GM12878 (cell line): ENCODE measurements around the gene TUBGCP2. TPM values are rescaled to one million over a fixed set of nuclear protein-coding genes. Genes with fewer than 3 reads are reported as not detected.
A peak's percentile ranks its signal among the peaks of the same experiment; 100 is the strongest.

ENCODE experiments used
- ATAC-seq: fragments of 200-7000 bp; cut with Tn5 transposase; 3 replicates; pipeline ENCODE4 v1.9.1; 2020; ENCODE audit warnings: mild to moderate bottlenecking, moderate library complexity
- BruUV-seq: library from RNA; stranded (reverse); fragments of 400-500 nt; replicated peaks from 2 replicates; lab custom pipeline; 2021; lab: Mats Ljungman, UMichigan
- CTCF ChIA-PET: fragments of 300-600 bp; sonication (Branson Sonifier 250); formaldehyde crosslinking; extraction: SDS; loops from one replicate; lab custom pipeline; 2021; ENCODE audit warnings: inconsistent platforms; lab: Yijun Ruan, JAX
- POLR2A ChIA-PET: fragments of 350-600 bp; formaldehyde crosslinking; extraction: SDS; loops from one replicate; lab custom pipeline; 2021; ENCODE audit warnings: inconsistent platforms; lab: Charles Lee
- RAD21 ChIA-PET: fragments of 300-600 bp; sonication (Branson Sonifier 250); formaldehyde crosslinking; loops from one replicate; lab custom pipeline; 2023; ENCODE audit warnings: antibody characterized with exemption; ENCODE audit not compliant: unreplicated experiment; lab: Charles Lee
- SMC1A ChIA-PET: fragments of 300-600 bp; sonication (Branson Sonifier 250); formaldehyde crosslinking; loops from one replicate; lab custom pipeline; 2023; ENCODE audit not compliant: unreplicated experiment, uncharacterized antibody; lab: Charles Lee
- DNase-seq: peaks from one replicate; pipeline ENCODE4 v3.0.0-alpha.2; 2011; ENCODE audit warnings: low read depth, low spot score
- FAIRE-seq: peaks from 3 replicates; lab custom pipeline; 2011; peaks lifted over from hg19 to GRCh38; lab: Jason Lieb, UNC
- H2AFZ ChIP-seq: 2 replicates; pipeline ENCODE4 v1.6.0; 2011; ENCODE audit warnings: low read depth, low read length, control low read depth; ENCODE audit not compliant: control insufficient read depth
- H3K27ac ChIP-seq: 2 replicates; pipeline ENCODE4 v1.5.1; 2011; ENCODE audit warnings: control low read depth; ENCODE audit not compliant: control insufficient read depth, insufficient read depth
- H3K27me3 ChIP-seq, 2 experiments: replicated peaks in 1 of 2; 2 replicates each; pipeline versions ENCODE4 v1.6.0 to v1.6.1; 2011; ENCODE audit warnings: low read length in 1 of 2; ENCODE audit not compliant: control insufficient read depth in 2 of 2, insufficient read depth in 2 of 2
- H3K36me3 ChIP-seq, 2 experiments: 2 replicates each; pipeline ENCODE4 v1.5.1; 2011; ENCODE audit warnings: low read length in 1 of 2; ENCODE audit not compliant: control insufficient read depth in 2 of 2, insufficient read depth in 2 of 2
- H3K4me1 ChIP-seq: 2 replicates; pipeline ENCODE4 v1.6.1; 2011; ENCODE audit warnings: mild to moderate bottlenecking, low read length, moderate library complexity, mixed read lengths; ENCODE audit not compliant: control insufficient read depth, insufficient read depth
- H3K4me2 ChIP-seq: 2 replicates; pipeline ENCODE4 v1.6.0; 2011; ENCODE audit warnings: control low read depth; ENCODE audit not compliant: control insufficient read depth, insufficient read depth
- H3K4me3 ChIP-seq: fragments of 200-600 bp; sonication (generic); 2 replicates; pipeline ENCODE4 v1.5.1; 2016
- H3K79me2 ChIP-seq: 2 replicates; pipeline ENCODE4 v1.6.0; 2011; ENCODE audit warnings: low read length; ENCODE audit not compliant: control insufficient read depth, insufficient read depth
- H3K9ac ChIP-seq: 2 replicates; pipeline ENCODE4 v1.8.0; 2011; ENCODE audit warnings: low read length, control low read depth, mixed read lengths; ENCODE audit not compliant: control insufficient read depth, insufficient read depth
- H3K9me3 ChIP-seq: replicated peaks from 3 replicates; pipeline ENCODE4 v1.5.1; 2011; ENCODE audit warnings: mild to moderate bottlenecking, low read length; ENCODE audit not compliant: control insufficient read depth, insufficient read depth
- H4K20me1 ChIP-seq: 2 replicates; pipeline ENCODE4 v1.6.0; 2011; ENCODE audit not compliant: control insufficient read depth, insufficient read depth
- BHLHE40 ChIP-seq, 2 experiments: fragments of 450-650 bp in 1 of 2; IDR thresholded peaks; 2 replicates each; pipeline ENCODE4 v1.6.1; 2011 to 2017; ENCODE audit warnings: low read depth in 2 of 2, borderline replicate concordance in 1 of 2, improper control_type of control experiment in 1 of 2, low read length in 1 of 2, mild to moderate bottlenecking in 1 of 2
- BMI1 ChIP-seq: fragments of 450-650 bp; IDR thresholded peaks from 2 replicates; pipeline ENCODE4 v1.6.1; 2016; ENCODE audit warnings: mild to moderate bottlenecking, moderate library complexity, borderline replicate concordance
- KDM1A ChIP-seq: fragments of 200-600 bp; sonication (generic); IDR thresholded peaks from 2 replicates; pipeline ENCODE4 v1.6.1; 2016; ENCODE audit warnings: borderline replicate concordance
- MTA2 ChIP-seq: fragments of 450-650 bp; IDR thresholded peaks from 2 replicates; pipeline ENCODE4 v1.6.1; 2016; ENCODE audit warnings: low read depth, mild to moderate bottlenecking, moderate library complexity
- MXI1 ChIP-seq: fragments of 150-350 bp; IDR thresholded peaks from 2 replicates; pipeline ENCODE4 v1.6.1; 2011; ENCODE audit warnings: low read depth, mild to moderate bottlenecking, inconsistent platforms, low read length, improper control_type of control experiment
- NFYA ChIP-seq: IDR thresholded peaks from 2 replicates; pipeline ENCODE4 v1.6.1; 2011; ENCODE audit warnings: low read depth, mild to moderate bottlenecking, low read length, improper control_type of control experiment, borderline replicate concordance
- RAD21 ChIP-seq: IDR thresholded peaks from 2 replicates; pipeline ENCODE4 v1.6.1; 2011; ENCODE audit warnings: mild to moderate bottlenecking, low read depth, low read length, moderate library complexity; ENCODE audit not compliant: insufficient read depth
- RB1 ChIP-seq: fragments of 450-650 bp; formaldehyde crosslinking; IDR thresholded peaks from 2 replicates; pipeline ENCODE4 v1.6.1; 2017; ENCODE audit warnings: mild to moderate bottlenecking, borderline replicate concordance
- SIN3A ChIP-seq: IDR thresholded peaks from 2 replicates; pipeline ENCODE4 v1.6.1; 2012; ENCODE audit warnings: low read depth, low read length, improper control_type of control experiment
- SMAD1 ChIP-seq: fragments of 450-650 bp; IDR thresholded peaks from 2 replicates; pipeline ENCODE4 v1.6.1; 2018; ENCODE audit warnings: mild to moderate bottlenecking, low read depth; ENCODE audit not compliant: partially characterized antibody
- STAT3 ChIP-seq: IDR thresholded peaks from 2 replicates; pipeline ENCODE4 v1.6.1; 2011; ENCODE audit warnings: low read depth, low read length, improper control_type of control experiment
- YY1 ChIP-seq: IDR thresholded peaks from 2 replicates; pipeline ENCODE4 v1.6.1; 2011; ENCODE audit warnings: low read depth, mild to moderate bottlenecking, low read length
- ZNF687 ChIP-seq: fragments of 450-650 bp; IDR thresholded peaks from 2 replicates; pipeline ENCODE4 v1.6.1; 2017; ENCODE audit warnings: mild to moderate bottlenecking, moderate library complexity
- WGBS: methylation state at CpG from one replicate; pipeline ENCODE4 v1.1.6; 2016; ENCODE audit warnings: low lambda C conversion rate; ENCODE audit not compliant: insufficient replicate concordance, insufficient coverage; ENCODE audit errors: missing lambda C conversion rate; 5-methylcytosine and 5-hydroxymethylcytosine counted together
- in situ Hi-C: fragments of 300-500 bp; cut with MboI; formaldehyde crosslinking; loops from 9 replicates; pipeline ENCODE4 v1.14.3; 2018; ENCODE audit warnings: mixed read lengths
- intact Hi-C: fragments of 100-400 bp; cut with micrococcal nuclease; formaldehyde crosslinking; loops from one replicate; pipeline ENCODE4 v1.14.2; 2022; ENCODE audit not compliant: unreplicated experiment
- polyA plus RNA-seq, 11 experiments: library from polyadenylated mRNA; depleted of rRNA in 4 of 11; unstranded in 6 of 11; stranded (reverse) in 5 of 11; fragments of >200 nt; fragmentation: Nextera tagmentation in 4 of 11; fragmentation: Illumina TruSeq in 1 of 11; extraction: Ambion mirVana in 4 of 11; extraction: Trizol in 1 of 11; gene quantifications; 1 replicate in 1 of 11; 2 replicates in 10 of 11; pipeline versions ENCODE4 v1.2.1 to v1.2.3, GENCODE V29; 2011 to 2016; ENCODE audit warnings: inconsistent platforms in 2 of 11, missing spikeins in 2 of 11, low read depth in 1 of 11
- total RNA-seq, 4 experiments: library from RNA; depleted of rRNA in 3 of 4; stranded (reverse); fragments of >200 nt in 3 of 4; fragmentation: Illumina TruSeq in 1 of 4; extraction: Trizol in 1 of 4; gene quantifications; 2 replicates each; pipeline versions ENCODE4 v1.2.1 to v1.2.3, GENCODE V29; 2013 to 2021
- TF ChIP-seq, protein P1 (sequence below): fragments of 150-350 bp; IDR thresholded peaks from 2 replicates; pipeline ENCODE4 v1.6.1; 2016; ENCODE audit warnings: low read depth, low read length

TUBGCP2 gene
- total and polyA plus RNA-seq, 10 of the 15 experiments (the other 5 are each of a cell fraction or from before 2014, with no cell fraction given) = 4.8 to 47.1 (median 34.7) TPM

DNA sequence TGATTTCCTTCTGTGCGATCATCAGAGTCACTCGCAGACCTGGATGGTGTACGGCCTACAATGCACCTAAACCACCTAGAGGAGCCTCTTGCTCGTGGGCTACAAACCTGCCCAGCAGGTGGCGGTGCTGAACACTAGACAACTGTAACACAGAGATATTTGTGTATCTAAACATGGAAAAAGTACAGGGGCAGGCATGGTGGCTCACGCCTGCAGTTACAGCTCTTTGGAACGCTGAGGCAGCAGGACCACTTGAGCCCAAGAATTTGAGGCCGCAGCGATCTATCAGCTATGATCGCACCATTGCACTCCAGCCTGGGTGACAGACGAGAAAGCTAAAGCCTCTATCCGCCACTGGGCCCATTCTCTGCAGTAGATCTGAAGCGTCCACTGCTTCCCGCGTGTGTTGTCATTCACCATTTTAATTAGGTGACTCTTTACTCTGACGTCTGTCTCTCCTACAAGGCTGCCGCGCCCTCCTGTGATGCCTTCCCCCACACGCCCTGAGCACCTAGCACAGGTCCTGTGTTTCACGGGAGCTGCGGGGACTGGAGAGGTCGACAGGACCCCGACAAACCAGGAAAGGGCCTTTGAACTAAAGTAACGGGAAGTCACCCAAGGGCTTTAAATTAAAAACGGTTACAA, 774 bp downstream of the TUBGCP2 start:
- ChIA-PET CTCF (interaction anchor here (0.8 to 2.9 kb wide), 11 partner anchors 9 to 345 kb away, joined by 3 to 15 read pairs (median 4); partner anchors contain the start of gene ADAM8), RAD21 (interaction anchor here (0.7 to 1.3 kb wide), 3 partner anchors 21 to 80 kb away, joined by 3 to 4 read pairs (median 3); no protein-coding TSS in a partner anchor), SMC1A (interaction anchor here (0.7 to 1.7 kb wide), 4 partner anchors 29 to 164 kb away, joined by 3 to 7 read pairs (median 4); no protein-coding TSS in a partner anchor), POLR2A (interaction anchor here (0.9 kb wide), 1 partner anchor 29 kb away, joined by 3 read pairs; no protein-coding TSS in a partner anchor)
- H3K79me2 ChIP-seq = peaks cover 38% of the 10 kb centered on the region
- no TSS peak for BruUV-seq
- FAIRE-seq (peak; percentile 95), DNase-seq (peak; percentile 51), ATAC-seq (peak; percentile 74)
- H3K4me2 ChIP-seq = peak overlapping the region; percentile 97
- peak overlapping the region; percentile 95 for H3K27ac ChIP-seq
- in situ Hi-C loops = loop anchor here (5.0 kb wide), 1 partner anchor 166 kb away; no protein-coding TSS in a partner anchor
- peaks cover 19% of the 10 kb centered on the region for H3K4me1 ChIP-seq
- H2AFZ ChIP-seq = no peak overlapping the region
- H3K4me3 ChIP-seq = peak overlapping the region; percentile 95
- 4% methylated on average over 25 of the region's 25 CpGs for WGBS
- H3K9ac ChIP-seq = peak overlapping the region; percentile 94
- H3K9me3 ChIP-seq = no peaks in the 10 kb centered on the region
- H4K20me1 ChIP-seq = no peaks in the 10 kb centered on the region; the same call in 1 of the 2 replicates
- no peaks in the 10 kb centered on the region for H3K27me3 ChIP-seq
- peaks cover 0 to 6% of the 10 kb centered on the region in 2 experiments; a peak in 3 of 4 replicates for H3K36me3 ChIP-seq
- intact Hi-C loops = loop anchor here (2.0 to 5.0 kb wide), 2 partner anchors 33 to 84 kb away; partner anchors contain the start of gene MTG1
- TF ChIP-seq ZNF687 = 0 out of 2 replicates have a peak, but pooled peaks have one; percentile 20
- no peak for TF ChIP-seq RB1
- TF ChIP-seq, protein P1, sequence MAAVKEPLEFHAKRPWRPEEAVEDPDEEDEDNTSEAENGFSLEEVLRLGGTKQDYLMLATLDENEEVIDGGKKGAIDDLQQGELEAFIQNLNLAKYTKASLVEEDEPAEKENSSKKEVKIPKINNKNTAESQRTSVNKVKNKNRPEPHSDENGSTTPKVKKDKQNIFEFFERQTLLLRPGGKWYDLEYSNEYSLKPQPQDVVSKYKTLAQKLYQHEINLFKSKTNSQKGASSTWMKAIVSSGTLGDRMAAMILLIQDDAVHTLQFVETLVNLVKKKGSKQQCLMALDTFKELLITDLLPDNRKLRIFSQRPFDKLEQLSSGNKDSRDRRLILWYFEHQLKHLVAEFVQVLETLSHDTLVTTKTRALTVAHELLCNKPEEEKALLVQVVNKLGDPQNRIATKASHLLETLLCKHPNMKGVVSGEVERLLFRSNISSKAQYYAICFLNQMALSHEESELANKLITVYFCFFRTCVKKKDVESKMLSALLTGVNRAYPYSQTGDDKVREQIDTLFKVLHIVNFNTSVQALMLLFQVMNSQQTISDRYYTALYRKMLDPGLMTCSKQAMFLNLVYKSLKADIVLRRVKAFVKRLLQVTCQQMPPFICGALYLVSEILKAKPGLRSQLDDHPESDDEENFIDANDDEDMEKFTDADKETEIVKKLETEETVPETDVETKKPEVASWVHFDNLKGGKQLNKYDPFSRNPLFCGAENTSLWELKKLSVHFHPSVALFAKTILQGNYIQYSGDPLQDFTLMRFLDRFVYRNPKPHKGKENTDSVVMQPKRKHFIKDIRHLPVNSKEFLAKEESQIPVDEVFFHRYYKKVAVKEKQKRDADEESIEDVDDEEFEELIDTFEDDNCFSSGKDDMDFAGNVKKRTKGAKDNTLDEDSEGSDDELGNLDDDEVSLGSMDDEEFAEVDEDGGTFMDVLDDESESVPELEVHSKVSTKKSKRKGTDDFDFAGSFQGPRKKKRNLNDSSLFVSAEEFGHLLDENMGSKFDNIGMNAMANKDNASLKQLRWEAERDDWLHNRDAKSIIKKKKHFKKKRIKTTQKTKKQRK = no peak
- TF ChIP-seq BMI1 = no peak
- TF ChIP-seq BHLHE40 (IDR thresholded peaks at IDR 0.05; ENCODE audit: borderline replicate concordance in 1 of 2, low read depth in 2 of 2, low read length in 1 of 2) = peak in 1 of 2 experiments; percentile 19; a peak in 1 of 4 replicates
- no peak for TF ChIP-seq SMAD1
- peak; percentile 54 for TF ChIP-seq MXI1
- TF ChIP-seq NFYA = no peak
- no peak for TF ChIP-seq STAT3
- peak; percentile 44; the same call in 1 of the 2 replicates for TF ChIP-seq RAD21
- no peak for TF ChIP-seq KDM1A
- TF ChIP-seq YY1 = 0 out of 2 replicates have a peak, but pooled peaks have one; percentile 20
- peak; percentile 35; the same call in 1 of the 2 replicates for TF ChIP-seq SIN3A
- TF ChIP-seq MTA2 = 0 out of 2 replicates have a peak, but pooled peaks have one; percentile 12
